HG03064 (cell line): ENCODE data around the gene TES.

ENCODE experiments used
- ATAC-seq: cut with Tn5 transposase; IDR thresholded peaks from one replicate; pipeline ENCODE4 v1.9.1; 2021; ENCODE audit warnings: low read depth; ENCODE audit not compliant: unreplicated experiment

TES gene

GRCh38 chr7:116193329-116194087 lies 16.8 kb upstream of the TES start:
- no peak for ATAC-seq

- no peak for ATAC-seq
Measured at GRCh38 chr7:116194115-116194514, 16.2 kb upstream of the TES start.

DNA sequence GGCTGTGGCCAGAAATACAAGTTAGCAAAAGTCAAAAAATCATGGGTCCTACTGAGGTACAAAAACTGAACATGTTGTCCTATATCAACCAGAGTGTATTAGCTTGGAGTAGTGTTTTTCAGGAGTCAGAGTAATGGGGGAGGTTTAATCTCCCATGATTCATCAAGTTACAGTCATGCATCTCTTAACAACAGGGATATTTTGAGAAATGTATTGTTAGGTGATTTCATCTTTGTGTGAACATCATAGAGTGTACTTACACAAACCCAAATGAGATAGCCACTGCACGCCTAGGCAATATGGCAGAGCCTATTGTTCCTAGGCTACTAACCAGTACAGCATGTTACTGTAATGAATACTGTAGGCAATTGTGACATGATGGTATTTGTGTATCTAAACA lies 14.9 kb upstream of the TES start:
- ATAC-seq, result no peak

- no peak for ATAC-seq
Measured at GRCh38 chr7:116196947-116197346, 13.4 kb upstream of the TES start.

GRCh38 chr7:116197360-116197759 lies 13.0 kb upstream of the TES start:
- no peak for ATAC-seq

- ATAC-seq, result no peak
Measured at GRCh38 chr7:116198748-116199410, 11.5 kb upstream of the TES start.

DNA sequence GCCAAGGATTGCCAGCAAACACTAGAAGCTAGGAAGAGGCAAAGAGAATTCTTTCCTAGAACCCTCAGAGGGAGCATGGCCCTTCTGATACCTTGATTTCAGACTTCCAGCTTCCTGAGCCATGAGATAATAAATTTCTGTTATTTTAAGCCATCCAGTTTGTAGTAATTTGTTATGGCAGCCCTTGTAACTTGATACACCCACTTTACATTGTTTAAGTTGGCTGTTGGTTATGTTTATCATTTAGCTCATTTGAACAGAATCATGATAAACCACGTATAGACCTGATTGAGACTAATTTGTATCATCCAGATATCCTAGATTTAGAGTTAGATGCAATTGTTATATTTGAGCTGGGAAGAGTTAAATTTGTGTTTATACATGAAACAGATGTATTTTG lies 9.4 kb upstream of the TES start:
- no peak for ATAC-seq

DNA sequence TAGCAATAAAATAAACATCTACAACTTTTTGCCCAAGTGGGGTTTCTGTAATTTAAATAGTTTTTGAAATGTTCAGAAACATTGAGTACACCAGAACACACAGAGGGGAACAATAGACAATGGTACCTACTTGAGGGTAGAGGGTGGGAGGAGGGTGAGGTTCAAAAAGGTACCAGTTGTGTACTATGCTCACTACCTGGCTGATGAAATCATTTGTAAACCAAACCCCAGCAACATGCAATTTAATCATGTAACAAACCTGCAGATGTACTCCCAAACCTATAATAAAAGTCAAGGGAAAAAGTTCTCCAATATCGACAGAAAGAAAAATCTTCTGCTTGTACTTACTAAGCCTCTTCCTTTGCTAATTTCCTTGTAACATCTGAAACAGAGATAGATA lies 4.2 kb upstream of the TES start:
- no peak for ATAC-seq

DNA sequence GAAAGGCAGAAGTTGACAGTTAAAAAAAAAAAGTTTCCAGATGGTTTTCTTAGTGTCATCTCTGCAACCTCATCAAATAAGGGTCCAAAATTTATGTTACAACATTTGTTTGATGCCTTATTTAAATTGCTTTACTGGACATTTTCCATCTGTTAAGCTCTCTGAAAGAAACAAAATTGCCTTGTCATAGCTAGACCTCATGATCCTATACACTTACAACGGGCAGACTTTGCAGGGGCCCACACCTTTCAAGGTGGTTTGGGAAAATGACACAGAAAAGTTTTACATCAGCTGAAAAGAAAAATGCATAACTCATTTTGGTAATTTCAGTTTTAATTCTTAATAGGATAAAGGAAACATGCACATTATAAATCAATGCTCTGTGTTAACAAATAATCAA lies 1.4 kb upstream of the TES start:
- no peak for ATAC-seq

GRCh38 chr7:116209561-116210070 lies 723 bp upstream of the TES start:
- ATAC-seq, result no peak

DNA sequence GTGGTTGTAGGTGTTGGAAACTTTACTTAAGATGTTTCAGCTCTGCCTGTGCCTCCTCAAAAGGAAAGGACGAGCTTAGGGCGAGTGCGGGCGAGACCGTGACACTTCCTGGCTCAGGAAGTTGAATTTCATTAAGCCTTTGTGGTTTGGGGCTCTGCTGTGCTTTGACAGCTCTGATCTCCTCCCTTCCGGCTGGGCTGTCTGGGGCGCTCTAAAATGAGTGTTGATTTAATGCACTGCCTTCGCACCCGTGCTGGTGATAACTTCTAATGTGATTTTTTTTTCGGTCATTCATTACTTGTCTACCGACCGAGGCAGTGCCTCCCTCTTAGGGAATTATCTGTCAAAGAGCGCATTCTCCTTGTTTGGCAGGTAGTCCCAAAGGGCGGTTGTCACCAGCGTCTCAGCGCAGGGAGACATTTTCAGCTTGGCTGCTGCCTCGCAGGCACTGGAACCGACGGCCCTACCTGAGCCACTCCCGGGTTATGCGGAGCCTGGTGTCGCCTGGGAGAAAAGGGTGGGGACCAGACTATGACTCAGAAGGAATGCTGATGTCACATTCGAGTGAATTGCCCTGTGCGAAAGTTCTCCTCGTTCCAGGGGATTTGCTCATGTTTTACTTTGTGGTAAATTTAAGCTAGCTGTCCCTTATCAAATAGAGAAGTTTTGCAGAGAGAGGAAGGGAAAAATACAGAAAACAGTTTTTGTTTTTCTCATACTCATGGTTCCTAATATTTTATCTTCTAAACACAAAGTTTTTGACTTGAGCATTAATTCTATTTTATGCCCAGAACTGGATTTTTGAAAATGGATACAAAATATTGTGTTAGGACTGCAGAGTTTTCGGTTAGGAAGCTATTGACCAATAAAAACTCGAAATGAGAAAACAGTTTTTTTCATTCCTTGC lies 920 bp downstream of the TES start:
- ATAC-seq, result peak; percentile 82

- ATAC-seq, result no peak
Measured at GRCh38 chr7:116211913-116212596, 1.7 kb downstream of the TES start.

DNA sequence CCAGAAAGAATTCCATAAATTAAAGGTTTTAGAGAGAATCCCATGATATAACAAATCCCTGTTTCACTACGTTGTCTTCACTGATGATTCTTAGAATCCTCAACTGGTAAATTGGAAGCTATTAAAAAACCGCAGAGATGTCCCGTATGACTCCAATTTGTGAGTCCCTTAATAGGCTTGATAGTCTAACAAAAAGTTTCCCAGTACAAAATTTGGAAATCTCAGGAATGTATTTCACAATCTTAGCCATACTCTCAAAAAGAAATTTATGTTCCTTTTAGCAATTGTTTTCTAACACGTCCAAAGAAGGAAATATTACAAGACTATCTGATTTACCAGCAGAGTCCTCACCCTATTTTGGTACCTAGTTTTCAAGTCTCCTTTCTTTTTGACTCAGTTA lies 2.5 kb downstream of the TES start:
- ATAC-seq, result no peak

DNA sequence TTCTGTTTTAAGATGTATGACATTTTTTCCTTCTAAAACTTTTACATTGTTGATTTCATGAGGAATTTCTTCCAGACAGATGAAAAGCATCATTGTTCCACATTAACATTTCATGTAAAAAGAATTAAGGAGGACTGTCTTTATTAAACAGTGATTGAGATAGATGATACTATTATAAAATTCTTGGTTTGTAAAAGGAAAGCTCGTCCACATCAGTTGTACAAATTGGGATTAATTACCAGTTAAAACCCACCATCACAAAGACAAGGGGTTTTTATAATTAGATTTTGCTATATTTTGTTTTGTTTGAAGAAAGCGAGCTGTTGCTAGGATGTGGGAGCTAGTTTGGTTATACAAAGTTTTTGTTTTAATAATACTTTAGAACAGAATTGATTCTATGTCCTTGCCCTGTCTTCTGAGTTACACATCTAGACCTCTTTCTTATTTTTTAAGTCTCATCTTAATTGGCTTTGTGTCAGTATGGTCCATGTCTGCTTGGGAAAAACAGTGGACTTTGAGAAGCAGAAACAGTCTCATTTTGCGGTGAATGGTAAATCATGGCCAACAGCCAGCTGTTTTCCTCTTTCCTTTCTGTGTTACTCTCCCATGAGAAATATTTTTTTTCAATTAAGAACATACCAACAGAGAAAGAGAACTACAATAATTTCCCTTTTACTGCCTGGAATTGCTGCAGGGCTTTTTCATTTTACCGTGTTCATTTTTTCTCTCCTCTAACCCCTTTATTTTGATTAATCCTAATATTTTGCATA lies 3.2 kb downstream of the TES start:
- ATAC-seq, result no peak

GRCh38 chr7:116214921-116215320 lies 4.6 kb downstream of the TES start:
- no peak for ATAC-seq

GRCh38 chr7:116215551-116215950 lies 5.2 kb downstream of the TES start:
- no peak for ATAC-seq

- no peak for ATAC-seq
Measured at GRCh38 chr7:116216956-116217571, 6.7 kb downstream of the TES start.

GRCh38 chr7:116218051-116218645 lies 7.8 kb downstream of the TES start:
- no peak for ATAC-seq

- ATAC-seq, result no peak
Measured at GRCh38 chr7:116218747-116219146, 8.4 kb downstream of the TES start.
